GM21526 (cell line): ENCODE data around the gene MUC12.
"Not testable (repeated sequence)": the region's sequence is repeated elsewhere in the genome, so short reads cannot be mapped to it uniquely, and the experiment has no call there.

Experiments used
- ATAC-seq: cut with Tn5 transposase; IDR thresholded peaks from one replicate; pipeline ENCODE4 v1.9.1; 2021; ENCODE audit warnings: moderate library complexity; ENCODE audit not compliant: unreplicated experiment, low FRiP score

MUC12 gene, protein sequence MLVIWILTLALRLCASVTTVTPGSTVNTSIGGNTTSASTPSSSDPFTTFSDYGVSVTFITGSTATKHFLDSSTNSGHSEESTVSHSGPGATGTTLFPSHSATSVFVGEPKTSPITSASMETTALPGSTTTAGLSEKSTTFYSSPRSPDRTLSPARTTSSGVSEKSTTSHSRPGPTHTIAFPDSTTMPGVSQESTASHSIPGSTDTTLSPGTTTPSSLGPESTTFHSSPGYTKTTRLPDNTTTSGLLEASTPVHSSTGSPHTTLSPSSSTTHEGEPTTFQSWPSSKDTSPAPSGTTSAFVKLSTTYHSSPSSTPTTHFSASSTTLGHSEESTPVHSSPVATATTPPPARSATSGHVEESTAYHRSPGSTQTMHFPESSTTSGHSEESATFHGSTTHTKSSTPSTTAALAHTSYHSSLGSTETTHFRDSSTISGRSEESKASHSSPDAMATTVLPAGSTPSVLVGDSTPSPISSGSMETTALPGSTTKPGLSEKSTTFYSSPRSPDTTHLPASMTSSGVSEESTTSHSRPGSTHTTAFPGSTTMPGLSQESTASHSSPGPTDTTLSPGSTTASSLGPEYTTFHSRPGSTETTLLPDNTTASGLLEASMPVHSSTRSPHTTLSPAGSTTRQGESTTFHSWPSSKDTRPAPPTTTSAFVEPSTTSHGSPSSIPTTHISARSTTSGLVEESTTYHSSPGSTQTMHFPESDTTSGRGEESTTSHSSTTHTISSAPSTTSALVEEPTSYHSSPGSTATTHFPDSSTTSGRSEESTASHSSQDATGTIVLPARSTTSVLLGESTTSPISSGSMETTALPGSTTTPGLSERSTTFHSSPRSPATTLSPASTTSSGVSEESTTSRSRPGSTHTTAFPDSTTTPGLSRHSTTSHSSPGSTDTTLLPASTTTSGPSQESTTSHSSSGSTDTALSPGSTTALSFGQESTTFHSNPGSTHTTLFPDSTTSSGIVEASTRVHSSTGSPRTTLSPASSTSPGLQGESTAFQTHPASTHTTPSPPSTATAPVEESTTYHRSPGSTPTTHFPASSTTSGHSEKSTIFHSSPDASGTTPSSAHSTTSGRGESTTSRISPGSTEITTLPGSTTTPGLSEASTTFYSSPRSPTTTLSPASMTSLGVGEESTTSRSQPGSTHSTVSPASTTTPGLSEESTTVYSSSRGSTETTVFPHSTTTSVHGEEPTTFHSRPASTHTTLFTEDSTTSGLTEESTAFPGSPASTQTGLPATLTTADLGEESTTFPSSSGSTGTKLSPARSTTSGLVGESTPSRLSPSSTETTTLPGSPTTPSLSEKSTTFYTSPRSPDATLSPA (N-terminal part only)

DNA sequence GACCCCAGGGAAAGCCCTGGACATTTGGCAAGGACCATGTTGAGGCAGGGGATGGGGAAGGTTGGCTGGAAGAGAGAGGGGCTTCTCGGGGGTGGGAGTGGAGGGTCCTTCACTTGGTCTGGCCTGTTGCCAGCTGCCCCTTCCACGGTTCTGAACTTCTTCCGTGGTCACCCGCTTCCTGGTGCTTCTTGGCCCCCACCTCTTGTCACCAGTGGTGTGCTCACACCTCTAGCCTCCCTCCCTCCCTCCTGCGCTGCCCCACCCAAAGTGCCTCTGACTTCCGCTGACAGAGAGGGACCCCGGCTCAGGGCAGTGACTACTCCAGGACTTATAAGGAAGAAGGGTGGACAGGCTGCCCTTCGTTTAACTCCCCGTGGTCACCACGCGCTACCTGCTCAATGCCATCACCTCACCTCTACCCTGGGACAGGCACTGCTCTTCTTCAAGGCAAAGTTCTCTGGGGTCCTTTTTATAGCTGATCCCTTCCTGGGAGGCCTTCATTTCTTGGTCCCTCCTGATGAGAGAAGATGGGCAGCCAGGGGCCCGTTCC is at the start of gene MUC12:
Gene MUC12 (plus strand): TSS at position 500 of the 550 bp plus-strand sequence. CDS start 58 bp downstream, outside the sequence.
- no peak for ATAC-seq

DNA sequence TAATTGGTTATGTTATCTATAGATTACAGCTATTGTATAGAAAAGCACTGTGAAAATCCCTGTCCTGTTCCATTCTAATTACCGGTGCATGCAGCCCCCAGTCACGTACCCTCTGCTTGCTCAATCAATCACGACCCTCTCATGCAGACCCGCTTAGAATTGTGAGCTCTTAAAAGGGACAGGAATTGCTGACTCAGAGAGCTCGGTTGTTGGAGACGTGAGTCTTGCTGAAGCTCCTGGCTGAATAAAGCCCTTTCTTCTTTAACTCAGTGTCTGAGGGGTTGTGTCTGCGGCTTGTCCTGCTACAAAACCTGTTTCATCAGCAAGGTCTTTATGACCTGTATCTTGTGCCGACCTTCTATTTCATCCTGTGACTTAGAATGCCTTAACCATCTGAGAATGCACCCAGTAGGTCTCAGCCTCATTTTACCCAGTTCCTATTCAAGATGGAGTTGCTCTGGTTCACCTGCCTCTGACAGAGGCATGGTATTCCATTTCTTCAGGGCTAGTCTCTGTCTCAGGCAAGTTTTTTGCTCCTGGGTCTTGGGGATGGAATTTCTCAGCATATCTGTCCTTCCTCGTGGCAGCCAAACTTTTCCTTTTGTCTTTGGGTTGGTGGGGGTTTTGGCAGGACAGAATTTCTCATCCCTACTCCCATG is 49.5 kb upstream of the MUC12 start:
- ATAC-seq, result not testable (repeated sequence)

DNA sequence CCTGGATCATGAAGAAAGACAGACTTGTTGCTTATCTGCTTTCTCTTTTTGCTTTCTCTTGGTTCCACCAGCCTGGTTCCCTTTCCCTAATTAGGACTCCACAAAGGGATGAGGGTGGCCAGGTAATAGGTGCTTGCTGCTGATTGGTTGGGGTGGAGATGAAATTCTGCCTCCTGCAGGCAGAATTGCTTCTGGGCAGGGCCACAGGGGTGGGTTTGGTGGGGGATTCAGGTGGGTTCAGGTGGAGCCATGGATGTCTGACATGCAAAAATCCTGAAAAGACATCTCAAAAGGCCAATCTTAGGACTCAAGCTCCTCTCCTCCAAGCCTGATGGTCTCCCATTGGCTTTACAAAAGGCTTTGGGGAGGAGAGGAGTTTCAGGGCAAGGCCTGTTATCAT is 48.3 kb upstream of the MUC12 start:
- ATAC-seq, result no peak

DNA sequence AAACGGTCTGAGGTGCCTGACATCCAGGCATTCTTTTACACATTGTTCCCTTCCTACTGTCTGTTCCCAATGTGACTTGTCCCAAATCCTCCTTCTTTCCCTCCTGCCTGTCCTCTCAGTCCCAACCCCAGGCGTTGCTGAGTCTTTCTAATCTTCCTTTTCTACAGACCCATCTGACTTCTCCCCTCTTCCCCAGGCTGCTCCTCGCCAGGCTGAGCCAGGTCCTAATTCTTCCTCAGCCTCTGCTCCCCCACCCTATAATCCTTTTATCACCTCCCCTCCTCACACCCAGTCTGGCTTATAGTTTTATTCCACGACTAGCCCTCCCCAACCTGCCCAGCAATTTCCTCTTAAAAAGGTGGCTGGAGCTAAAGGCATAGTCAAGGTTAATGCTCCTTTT is 45.7 kb upstream of the MUC12 start:
- ATAC-seq, result not testable (repeated sequence)

DNA sequence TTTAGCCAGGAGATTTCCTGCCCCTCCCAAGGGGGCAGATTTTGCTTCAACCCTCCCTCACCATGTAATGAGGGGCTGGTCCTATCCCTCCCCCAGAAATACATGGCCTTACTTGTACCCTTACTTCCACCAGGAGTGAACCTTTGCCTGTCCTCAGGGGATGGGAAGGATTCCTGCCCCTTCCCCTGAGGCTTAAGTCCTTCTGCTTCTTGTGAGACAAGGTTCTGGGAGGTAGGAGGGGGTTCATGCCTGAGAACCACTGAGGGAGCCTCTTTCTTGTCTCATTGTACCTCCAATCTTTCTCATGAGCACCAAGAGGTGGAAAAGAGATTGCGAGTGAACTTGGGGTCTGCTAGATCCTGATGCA is 39.6 kb upstream of the MUC12 start:
- no peak for ATAC-seq

DNA sequence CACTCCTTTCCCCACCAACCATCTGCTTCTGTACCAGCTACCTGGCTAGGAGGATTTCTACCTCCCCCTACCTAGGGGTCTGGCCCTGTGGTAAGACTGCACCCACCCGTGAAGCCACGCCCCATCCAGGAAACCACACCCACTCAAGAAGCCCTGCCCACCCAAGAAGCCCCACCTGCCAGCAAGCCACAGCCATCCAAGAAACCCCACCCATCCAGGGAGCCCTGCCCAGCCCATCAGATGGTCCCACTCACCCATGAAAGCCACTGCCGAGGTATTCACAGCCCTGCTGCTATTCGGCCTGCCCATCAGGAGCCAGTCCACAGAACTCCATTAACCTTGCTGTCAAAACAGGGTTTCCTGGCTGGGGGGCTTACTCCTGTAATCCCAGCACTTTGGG is 35.6 kb upstream of the MUC12 start:
- ATAC-seq, result no peak

DNA sequence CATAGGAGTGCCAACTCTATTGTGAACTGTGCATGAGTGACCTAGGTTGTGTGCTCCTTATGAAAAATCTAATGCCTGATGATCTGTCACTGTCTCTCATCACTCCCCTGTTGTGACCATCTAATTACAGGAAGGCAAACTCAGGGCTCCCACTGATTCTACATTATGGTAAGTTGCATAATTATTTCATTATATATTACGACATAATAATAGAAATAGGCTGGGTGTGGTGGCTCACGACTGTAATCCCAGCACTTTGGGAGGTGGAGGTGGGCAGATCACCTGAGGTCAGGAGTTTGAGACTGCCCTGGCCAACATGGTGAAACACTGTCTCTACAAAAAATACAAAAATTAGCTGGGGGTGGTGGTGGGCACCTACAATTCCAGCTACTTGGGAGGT is 34.0 kb upstream of the MUC12 start:
- not testable (repeated sequence) for ATAC-seq

DNA sequence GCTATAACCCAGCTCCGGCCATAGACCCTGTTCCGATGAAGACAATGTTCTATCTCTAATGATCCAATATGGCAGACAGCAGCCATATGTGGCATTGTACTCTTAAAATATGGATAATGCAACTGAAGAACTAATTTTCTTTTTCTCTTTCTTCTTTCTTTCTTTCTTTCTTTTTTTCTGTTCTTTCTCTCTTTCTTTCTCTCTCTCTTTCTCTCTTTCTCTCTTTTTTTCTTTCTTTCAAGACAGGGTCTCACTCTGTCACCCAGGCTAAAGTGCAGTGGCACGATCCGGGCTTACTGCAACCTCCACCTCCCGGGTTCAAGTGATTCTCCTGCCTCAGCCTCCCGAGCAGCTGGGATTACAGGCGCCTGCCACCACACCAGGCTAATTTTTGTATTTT is 33.2 kb upstream of the MUC12 start:
- not testable (repeated sequence) for ATAC-seq

DNA sequence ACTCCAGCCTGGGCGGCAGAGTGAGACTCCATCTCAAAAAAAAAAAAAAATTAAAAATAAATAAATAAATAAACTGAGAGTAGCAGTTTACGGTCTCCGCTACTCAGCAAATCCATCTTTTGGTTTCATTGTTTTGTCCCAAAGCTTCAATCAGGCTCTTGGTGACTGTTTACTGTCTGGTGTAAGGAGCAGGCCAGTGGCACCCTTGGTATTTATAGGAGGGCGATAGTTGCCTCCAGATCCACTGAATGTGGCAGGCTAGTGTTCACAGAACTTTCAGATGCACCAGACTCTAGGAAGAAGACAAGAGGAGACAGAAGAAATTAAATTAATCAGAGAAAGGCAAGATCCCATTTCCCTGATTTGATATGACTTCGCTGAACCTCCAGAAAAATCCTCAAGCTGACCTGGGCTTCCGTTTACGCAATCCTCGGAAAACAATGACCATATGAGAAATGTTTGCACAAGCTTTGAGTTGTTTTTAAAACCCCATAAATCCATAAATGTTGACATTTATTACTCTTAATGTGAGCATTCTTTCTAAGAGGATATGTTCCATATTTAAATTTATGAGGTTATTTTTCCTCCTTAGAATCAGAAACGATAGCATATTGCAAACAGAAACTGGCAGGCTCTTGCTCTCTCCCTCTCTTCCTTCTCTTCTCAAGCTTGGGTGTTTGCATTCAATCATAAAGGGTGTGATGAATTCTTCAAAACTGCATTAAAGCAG is 27.2 kb upstream of the MUC12 start:
- no peak for ATAC-seq

DNA sequence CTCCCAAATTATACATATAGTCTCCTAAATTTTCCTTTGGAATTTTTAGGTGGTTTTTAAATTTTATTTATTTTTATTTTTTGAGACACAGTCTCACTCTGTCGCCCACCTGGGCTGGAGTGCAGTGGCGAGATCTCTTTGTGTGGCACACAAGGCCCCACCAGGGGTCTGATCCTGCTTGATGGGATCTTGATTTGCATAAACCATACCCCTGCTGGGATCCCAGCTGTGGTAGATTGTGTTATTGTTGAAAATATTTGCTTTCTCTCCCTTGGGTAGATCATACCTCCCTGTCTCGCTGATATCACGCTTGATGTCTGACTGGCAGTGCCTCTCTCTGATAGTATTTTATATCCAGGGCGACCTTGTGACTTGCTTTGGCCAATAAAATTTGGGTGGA is 25.7 kb upstream of the MUC12 start:
- no peak for ATAC-seq

DNA sequence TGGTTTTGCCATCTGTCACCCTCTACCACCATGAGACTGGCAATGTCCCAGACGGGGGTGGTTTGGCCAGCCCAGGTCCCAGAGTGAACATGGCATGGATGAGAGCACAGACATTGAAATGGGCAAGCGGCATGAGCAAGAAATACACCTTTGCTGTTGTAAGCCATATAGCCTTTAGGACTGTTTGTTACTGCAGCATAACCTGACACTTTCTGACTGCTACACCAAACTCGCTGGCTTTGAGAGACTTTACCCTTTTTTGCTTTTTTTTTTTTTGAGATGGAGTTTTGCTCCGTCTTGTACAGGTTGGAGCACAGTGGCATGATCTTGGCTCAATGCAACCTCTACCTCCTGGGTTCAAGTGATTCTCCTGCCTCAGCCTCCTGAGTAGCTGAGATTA is 25.2 kb upstream of the MUC12 start:
- ATAC-seq, result no peak

DNA sequence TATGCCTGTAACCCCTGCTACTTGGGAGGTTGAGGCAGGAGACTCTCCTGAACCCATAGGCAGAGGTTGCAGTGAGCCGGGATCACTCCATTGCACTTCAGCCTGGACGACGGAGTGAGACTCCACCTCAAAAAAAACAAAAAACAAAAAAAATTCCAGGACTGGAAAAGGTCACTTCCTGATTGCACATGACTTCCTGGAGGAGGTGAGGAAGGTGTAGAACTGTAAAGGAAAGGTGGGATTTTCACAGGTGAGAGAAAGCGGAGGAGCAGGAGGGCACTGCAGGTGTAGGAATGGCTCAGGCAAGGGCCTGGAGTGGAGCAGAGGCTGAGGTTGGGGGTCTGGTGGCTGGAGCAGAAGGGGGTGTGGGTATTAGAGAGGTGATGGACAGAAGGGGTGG is 23.3 kb upstream of the MUC12 start:
- no peak for ATAC-seq

DNA sequence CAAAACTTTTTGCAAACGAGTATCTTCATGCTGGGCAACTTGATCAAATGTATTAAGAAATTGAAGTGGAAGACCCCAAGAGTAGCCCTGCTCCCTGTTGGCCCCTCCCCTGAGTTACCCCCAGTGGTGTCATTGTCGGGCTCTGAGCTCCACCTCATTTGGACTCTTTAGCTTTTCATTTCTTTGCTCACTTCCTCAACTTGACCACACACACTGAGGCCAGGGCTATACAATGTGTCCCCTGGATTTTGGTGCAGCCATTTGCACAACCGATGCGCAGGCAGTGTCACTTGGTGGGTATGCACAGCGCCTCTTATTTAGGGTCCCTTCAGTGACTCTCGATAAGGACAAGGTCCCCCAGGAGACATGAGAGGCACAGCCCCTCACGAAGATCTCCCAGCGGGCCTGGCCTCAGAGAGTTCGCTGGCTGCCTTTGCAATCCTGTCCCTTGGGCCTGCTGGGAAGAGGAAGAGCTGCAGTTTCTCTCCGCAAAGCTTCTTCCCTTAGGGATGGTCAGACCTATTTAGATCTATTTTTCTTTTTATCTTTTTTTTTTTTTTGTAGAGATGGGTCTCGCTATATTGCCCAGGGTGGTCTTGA is 22.5 kb upstream of the MUC12 start:
- no peak for ATAC-seq

DNA sequence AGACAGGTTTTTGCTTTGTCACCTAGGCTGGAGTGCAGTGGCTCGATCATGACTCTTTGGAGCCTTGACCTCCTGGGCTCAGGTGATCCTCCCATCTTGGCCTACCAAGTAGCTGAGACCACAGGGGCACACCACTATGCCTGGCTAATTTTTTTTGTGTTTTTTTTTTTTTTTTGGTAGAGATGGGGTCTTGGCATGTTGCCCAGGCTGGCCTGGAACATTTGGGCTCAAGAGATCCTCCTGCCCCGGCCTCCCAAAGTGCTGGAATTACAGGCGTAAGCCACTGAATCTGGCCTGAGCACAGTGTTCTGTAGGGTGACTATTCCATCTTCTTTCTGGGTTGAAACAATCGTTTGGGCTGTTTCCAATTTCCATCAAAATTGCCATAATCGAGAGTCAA is 21.6 kb upstream of the MUC12 start:
- ATAC-seq, result no peak

DNA sequence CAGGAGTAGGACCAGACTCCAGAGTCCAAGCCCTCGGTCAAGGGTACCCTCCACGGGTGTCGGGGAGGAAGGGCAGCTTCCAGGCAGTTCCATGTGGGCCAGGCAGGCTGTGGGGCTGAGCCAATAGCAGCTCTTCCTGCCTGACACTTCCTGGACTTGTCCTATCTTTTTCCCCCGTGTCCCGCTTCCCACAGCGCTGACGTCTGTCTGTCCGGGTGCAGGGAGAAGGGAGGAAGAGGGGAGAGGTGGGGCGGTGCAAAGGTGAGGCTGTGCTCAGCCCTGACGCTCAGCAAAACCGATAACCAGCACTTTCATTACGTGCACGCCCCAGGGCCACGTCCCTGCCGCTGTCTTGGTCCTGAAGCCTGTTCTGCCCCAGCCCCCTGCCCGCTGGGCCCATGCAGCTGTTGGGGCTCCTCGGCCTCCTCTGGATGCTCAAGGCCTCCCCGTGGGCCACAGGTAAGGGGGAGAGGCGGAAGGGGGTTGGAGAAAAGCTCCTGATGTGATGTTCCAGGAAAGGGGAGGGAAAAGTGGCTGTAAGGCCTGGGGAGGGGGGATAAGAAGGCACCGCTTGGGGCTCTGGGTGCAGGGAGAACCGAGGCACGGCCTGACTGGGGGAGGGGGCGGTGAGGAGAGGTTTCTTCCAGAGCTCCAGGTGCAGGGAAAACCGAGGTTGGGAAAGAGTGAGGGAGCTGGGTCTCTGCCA is 20.0 kb upstream of the MUC12 start, which contains the start of gene MUC3A:
Gene MUC3A (plus strand): TSS at position 308 of the 706 bp plus-strand sequence. CDS start 91 bp downstream, at position 399.
- ATAC-seq, result no peak

DNA sequence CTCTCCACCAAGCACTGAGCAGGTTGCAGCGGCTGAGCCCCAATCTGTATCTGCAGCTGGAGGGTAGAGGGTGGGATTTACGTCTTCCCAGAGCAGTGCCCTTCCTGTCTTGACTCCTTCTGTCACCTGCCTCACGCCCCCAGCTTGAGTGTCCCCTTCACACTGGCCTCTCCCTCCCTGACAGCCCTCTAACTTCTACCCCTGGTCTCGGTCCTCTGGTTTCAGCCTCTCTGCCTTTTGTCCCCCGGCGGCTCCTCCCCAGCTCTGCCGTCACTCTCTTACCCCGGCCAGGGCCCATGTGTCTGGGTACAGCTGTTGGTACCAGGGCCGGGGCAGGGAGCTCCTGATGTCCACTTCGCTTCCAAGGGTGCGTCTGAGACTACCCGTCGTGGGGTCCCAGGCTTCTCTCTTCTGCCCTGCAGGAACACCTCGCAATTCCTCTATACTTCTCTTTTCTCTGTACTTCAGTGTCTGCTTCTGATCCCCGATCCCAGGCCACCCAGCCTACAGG is 19.4 kb upstream of the MUC12 start:
- no peak for ATAC-seq

DNA sequence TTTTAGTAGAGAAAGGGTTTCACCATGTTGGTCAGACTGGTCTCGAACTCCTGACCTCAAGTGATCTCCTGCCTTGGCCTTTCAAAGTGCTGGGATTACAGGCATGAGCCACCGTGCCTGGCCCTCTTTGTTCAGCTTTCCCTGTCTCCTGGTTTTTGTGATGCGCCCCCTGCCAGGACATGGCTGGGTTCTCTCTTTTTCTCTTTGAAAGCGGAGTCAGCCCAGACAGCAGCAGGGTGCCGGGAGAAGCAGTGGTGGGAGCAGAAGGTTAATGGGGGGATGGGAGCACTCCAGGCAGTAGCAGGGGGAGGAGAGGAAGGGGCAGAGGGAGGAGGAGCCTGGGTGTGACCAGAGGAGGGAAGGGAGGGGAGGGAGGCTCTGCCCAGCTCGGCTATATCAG is 18.2 kb upstream of the MUC12 start:
- no peak for ATAC-seq
